HG02884 (cell line): ENCODE measurements around the gene SYCE1L.
A peak's percentile ranks its signal among the peaks of the same experiment; 100 is the strongest.
"Not testable (repeated sequence)": the region's sequence is repeated elsewhere in the genome, so short reads cannot be mapped to it uniquely, and the experiment has no call there.

Experiments used
- ATAC-seq: cut with Tn5 transposase; IDR thresholded peaks from one replicate; pipeline ENCODE4 v1.9.1; 2021; ENCODE audit warnings: mild to moderate bottlenecking, moderate library complexity; ENCODE audit not compliant: unreplicated experiment

The SYCE1L gene, protein sequence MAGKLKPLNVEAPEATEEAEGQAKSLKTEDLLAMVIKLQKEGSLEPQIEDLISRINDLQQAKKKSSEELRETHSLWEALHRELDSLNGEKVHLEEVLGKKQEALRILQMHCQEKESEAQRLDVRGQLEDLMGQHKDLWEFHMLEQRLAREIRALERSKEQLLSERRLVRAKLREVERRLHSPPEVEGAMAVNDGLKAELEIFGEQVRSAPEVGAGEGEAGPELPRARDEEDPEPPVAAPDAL

DNA sequence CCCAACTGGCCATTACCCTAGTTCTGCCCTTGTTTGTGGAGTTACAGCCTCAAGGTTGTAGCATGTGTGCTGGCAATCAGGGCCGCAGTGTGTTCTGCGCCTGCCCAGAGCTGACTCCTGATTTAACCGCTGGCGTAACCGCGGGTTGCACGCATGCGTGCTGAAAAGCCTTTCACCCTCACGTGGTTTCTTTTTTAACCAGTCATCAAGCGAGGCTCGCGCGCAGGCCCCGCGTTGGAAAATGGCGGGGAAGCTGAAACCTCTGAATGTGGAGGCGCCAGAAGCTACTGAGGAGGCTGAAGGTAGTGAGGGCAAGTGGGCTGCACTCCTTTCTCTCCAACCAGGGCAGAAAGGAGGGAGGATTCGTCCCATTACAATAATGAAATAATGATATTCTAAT, at the start of gene SYCE1L:
SYCE1L (plus strand) TSS at position 198 of the 400 bp plus-strand sequence; CDS start at position 242, 44 bp downstream.
- ATAC-seq: no peak

DNA sequence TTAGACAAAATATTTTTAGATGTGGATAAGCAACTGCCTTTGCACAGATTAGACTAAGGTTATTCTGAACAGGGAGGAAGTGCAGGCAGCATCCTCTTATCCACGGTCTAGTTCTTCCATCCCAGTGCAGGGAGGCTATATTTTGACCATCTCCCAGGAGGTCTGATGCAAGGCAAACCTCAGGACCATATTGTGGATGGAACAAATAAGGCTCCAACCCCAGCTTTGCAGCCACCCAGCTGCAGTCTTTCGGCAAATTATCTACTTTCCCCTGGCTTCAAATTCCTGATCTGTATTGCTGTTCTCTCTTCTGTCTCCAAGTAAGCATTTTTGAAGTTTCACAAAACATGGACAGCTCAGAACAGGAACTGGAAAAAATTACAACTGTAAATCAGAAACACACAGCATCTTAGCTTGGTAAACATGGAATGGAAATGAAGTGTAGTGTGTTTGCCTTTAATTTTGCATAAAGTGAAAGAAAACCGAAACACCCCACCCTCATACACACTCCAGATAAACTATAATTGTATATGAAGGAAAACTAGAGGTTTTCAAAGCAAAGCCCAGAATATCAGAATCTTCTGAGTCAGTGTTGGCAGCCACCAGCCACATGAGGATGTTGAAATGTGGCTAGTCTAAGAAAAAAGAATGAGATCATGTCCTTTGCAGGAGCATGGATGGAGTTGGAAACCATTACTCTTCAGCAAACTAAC, 41.7 kb upstream of the SYCE1L start:
- ATAC-seq: no peak

DNA sequence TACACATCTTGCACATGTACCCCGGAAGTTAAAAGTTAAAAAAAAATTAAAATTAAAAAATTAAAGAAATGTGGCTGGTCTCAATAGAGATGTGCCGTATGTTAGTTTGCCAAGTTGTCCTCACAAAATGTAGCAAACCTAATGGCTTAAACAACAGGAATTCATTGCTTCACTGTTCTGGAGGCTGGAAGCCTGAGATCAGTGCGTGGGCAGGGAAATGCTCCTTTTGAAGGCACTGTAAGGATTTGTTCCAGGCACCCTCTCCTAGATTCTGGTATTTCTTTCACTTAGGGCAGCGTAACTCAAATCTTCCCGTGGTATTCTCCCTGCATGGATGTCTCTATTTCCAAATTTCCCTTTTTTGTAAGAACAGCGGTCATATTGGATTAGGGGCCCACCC, 40.9 kb upstream of the SYCE1L start:
- ATAC-seq: no peak

DNA sequence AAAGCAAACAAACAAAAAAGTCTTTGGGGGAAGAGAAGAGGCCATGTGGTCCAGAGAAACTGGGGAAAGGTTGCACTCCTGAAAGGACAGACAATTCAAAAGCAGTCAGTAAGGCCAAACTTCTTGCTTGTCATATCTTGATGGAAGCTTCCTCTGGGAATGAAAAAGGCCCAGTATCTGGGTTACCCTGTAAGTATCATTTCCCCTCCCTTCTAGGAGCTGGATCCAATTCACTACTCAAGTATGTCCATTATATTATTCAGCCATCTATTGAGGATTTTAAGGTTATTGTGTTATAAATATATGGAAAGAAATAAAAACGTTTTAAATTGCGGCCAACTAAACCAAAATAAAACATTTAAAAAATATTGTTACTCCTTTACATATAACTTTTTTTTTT, 34.2 kb upstream of the SYCE1L start:
- no peak for ATAC-seq

DNA sequence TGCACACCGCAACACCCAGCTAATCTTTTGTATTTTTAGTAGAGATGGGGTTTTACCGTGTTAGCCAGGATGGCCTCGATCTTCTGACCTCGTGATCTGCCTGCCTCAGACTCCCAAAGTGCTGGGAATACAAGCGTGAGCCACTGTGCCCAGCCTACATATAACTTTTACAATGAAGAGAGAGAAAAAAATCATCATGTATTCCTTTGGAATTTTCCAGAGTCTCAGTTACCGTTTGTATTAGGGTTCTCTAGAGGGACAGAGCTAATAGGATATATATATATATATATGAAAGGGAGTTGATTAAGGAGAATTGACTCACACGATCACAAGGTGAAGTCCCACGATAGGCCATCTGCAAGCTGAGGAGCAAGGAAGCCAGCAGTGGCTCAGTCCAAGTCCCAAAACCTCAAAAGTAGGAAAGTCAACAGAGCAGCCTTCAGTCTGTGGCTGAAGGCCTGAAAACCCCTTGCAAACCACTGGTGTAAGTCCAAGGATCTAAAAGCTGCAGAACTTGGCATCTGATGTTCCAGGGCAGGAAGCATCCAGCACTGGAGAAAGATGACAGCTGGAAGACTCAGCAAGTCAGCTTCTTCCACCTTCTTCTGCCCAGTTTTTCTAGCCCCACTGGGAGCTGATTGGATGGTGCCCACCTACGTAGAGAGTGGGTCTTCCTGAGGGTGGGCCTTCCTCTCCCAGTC, 33.5 kb upstream of the SYCE1L start:
- ATAC-seq: not testable (repeated sequence)

DNA sequence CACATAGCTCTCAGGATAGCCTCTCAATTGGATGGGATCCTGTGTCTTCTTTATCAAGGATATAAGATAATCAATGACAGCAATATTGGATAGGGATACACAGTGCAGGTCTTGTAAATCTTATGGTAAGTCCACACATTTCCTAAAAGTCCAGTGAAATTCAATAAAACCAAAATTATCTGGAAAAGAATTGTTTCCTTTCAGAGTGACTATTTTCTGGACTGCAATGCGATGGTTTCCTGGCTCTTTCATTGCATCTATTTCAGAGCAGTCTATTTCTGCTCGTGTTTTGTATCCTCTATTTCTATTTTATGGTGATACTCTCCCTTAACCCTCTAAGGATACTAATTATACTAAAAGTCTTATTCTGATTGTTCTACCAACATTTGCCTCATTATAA, 32.5 kb upstream of the SYCE1L start:
- no peak for ATAC-seq

DNA sequence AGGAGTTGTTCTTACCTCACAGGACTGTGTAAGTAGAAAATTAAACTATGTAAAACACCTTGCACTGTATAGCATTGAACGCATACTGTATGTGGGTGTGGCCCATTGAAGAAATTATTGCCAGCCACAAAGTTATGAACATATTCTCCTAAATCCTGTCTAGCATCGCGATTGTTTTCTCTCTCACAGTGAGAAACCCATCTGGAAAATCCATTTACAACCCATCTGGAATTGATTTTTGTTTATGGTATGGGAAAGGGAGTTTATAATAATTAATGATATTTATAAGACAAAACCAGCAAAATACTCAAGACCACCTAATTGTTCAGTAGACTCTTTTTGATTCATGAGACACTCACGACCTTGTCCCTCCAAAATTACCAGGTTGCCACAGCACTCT, 30.3 kb upstream of the SYCE1L start:
- no peak for ATAC-seq

DNA sequence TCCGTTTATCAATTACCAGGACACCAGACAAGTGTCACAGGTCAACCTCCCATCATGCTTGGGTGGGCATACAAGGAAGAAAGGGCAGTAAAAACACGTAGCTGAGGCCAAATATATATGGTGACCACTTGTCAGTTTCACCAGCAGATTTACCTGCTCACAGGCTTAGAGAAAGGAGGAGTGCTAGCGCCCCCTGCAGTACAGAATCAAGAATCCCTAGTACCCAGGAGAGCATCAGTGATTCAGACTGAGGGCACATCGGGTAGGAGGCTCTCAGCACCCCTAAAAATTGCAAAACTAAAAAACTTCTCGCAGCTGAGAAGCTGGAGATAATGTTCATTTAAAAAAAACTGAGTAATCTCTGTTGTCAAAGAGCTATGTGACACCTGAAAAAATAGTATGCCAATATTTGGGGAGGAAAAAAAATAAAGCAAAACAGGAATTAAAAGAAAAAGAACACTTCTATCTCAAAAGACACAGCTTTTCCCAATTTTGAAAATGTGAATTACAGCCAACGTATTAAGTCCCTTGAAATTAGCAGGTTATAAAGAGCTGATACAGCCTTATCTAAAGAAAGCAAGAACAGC, 29.5 kb upstream of the SYCE1L start:
- ATAC-seq: peak; percentile 81

DNA sequence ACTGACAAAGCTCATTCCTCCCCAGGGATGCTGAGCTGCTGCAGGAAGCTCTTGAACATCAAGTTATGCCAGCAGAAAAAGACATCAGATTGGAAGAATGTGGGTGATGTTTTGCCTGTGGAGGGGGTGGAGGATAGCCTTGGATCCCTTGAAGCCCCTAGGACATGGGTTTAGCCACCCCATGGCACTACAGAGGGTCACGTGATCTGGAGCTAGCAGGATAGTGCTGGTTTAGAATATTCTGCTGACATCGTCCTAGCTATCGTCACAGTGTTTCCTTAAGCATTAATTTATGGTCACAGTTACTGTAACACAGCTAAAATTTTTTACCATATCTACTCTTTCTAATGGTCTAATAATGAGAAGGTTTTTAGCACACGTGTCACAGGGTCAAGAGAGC, 28.4 kb upstream of the SYCE1L start:
- ATAC-seq: no peak

DNA sequence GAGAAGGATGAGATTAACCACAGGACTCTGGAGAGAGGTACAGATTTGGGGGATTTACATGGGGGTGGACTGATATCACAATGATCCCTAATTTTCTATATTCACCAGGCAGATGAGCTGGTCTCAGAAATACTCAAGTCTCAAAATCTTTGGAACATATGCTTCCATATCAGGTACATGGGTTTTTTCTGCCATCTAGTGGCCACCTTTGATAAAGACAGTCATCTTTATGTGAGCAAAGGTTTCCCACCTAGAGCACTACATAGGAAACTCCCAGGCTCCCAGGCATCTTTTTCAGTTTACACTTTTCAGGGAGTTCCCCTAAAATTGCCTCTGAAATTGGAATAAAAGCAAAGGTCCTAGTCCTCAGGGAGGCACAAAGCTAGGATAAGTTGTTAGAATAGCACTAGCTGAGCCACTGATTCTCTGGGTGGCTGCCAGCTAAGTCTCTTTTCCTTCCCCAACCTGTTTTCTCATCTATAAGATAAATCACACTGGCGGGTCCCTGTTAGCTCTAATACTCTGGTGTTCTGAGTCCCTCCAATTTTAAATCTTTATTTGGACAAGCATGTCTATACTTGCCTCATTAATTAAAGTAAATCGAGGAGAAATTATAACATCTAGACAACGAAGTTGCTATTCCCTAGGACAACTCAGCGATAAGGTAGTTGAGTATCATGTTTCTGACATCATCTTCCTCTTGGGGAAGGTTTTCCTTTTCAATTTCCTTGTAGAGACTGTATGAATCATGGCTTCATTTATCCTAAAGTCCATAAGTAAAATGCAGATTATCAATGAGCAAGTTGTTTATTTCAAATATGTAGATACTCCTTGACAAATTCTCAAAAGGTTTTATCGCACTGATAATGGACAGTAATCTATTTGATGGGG, 27.2 kb upstream of the SYCE1L start:
- peak; percentile 72 for ATAC-seq

DNA sequence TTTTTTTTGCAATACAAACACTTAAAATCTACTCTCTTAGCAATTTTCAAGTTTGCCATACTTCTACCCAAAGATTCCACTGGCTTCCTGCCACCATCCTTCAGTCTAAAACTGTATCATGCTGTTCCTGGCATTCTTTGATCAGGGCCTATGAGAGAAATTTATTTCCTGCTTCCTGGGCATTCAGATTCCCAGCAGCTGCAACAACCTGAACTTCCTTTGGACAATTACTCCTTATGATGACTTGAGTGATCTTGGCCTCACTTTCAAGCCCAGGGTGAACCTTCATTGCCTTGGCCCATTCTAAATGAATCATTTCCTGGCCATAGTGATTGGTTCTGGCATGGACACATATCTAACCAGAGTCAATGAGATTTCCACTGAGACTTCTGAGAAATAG, 26.3 kb upstream of the SYCE1L start:
- ATAC-seq: no peak

DNA sequence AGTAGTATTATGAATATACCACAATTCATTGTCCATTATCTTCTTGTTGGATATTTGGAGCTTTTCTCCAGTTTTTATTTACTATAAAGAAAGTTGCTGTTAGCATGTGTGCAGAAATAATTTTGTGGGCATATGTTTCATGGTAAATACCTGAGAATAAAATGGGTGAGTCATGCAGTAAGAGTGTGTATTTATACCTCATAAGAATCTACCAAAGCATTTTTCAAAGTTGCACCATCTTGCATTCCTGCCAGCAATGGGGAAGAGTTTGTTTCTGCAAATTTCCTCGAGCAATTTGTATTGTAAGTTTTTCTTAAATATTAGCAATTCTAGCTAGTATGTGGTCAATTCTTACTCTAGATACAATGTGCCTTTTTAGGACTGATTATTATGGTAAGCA, 16.1 kb upstream of the SYCE1L start:
- no peak for ATAC-seq

DNA sequence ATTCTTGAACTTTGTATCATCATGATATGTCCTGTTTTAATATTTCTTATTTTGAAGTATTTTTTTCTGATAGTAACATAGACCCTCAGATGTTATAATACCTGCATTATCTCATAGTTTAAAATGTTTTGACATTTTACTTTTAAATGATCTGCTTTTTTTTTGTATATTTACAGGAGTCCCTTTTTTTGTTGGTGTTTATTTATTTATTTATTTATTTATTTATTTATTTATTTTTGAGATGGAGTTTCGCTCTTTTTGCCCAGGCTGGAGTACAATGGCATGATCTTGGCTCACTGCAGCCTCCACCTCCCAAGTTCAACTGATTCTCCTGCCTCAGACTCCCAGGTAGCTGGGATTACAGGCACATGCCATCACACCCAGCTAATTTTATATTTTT, 12.9 kb upstream of the SYCE1L start:
- ATAC-seq: not testable (repeated sequence)

DNA sequence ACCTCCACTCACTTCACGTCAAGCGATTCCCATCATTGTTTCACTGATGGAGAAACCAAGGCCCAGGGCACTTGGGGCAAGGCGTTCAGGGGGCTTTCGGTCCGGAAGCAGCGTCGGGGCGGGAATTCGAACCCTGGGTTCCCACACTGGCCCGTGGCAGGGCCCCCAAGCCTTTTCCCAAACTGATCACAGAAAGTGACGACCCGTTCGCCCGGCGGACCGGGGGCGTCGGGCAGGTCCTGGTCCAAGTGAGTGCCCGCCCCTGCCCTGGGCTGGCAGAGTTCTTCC, 9.1 kb upstream of the SYCE1L start:
- peak; percentile 0 for ATAC-seq

DNA sequence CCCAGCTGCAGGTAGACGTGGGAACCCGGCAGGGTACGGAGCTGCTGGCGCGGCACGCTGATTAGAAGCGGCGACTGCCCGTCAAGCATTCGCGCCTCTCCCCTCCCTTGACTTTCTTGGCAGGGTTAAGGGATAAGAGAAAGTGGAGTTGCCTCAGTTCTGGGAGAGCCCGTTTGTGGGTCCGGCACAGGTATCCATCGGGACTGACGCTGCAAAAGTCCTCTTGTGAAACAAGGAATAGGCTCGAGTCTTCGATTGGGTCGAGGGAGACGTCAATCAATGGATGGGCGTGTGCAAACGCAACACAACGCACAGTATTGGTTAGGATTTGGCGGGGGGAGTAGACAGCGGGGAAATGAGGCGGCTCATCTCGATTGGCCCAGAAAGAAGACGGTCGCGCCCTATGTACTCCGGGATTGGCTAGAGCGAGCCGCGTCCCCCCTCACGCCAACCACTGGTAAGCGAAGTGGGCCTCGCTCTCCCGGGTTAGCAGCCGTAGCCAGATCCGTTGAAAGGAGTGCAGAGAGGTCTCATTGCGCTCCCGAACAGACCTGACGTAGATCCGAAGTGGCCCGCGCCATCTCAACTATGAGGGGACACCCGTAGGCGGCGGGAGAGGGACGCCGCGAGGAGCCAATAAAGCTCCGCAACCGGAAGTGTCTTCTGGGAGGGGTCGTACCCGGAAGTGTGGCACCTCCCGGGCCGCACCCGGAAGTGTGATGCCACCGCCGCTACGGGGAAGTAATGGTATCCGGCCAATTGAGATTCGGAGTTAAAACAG, 8.5 kb upstream of the SYCE1L start, which contains the start of gene MON1B:
MON1B (plus strand) TSS at position 713 of the 781 bp plus-strand sequence. CDS start 296 bp downstream, outside the sequence.
- peak; percentile 95 for ATAC-seq

DNA sequence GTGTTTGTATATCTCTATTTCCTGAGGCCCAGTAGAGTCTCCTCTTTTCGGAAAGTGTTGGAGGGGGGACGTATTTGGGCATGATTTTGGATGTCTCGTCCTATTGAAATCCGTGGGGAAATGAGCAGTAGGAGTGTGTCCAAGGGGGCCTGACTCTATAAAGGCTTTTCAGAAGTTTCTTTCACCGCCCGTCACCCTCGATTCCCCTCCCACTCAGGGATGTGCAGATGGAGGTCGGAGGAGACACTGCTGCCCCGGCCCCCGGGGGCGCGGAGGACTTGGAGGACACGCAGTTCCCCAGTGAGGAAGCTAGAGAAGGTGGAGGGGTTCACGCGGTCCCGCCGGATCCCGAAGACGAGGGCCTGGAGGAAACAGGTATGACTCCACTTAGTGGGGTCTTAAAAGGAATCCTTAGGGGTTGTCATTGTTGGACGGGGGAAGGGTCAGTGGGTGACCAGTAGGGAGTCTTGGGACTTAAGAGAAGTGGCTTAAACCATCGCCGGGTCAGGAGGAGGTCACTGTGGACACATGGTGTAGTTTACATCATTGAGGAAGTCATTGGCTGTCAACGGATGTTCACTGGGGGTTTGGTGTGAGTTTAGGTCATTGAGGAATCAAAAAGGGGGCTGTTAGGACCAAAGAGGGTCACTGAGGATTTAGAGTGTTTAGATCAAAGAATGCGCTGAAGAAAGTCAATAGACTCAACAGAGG, 7.8 kb upstream of the SYCE1L start:
- ATAC-seq: no peak

DNA sequence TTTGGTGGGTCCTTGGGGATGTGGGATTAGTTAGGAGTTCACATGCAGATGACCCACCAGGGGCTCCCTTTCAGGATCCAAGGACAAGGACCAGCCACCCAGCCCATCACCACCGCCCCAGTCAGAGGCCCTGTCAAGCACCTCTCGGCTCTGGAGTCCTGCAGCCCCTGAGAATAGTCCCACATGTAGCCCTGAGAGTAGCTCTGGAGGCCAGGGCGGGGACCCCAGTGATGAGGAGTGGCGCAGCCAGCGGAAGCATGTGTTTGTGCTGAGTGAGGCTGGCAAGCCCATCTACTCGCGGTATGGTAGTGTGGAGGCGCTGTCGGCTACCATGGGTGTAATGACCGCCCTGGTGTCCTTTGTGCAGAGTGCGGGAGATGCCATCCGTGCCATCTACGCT, 5.8 kb upstream of the SYCE1L start:
- no peak for ATAC-seq

DNA sequence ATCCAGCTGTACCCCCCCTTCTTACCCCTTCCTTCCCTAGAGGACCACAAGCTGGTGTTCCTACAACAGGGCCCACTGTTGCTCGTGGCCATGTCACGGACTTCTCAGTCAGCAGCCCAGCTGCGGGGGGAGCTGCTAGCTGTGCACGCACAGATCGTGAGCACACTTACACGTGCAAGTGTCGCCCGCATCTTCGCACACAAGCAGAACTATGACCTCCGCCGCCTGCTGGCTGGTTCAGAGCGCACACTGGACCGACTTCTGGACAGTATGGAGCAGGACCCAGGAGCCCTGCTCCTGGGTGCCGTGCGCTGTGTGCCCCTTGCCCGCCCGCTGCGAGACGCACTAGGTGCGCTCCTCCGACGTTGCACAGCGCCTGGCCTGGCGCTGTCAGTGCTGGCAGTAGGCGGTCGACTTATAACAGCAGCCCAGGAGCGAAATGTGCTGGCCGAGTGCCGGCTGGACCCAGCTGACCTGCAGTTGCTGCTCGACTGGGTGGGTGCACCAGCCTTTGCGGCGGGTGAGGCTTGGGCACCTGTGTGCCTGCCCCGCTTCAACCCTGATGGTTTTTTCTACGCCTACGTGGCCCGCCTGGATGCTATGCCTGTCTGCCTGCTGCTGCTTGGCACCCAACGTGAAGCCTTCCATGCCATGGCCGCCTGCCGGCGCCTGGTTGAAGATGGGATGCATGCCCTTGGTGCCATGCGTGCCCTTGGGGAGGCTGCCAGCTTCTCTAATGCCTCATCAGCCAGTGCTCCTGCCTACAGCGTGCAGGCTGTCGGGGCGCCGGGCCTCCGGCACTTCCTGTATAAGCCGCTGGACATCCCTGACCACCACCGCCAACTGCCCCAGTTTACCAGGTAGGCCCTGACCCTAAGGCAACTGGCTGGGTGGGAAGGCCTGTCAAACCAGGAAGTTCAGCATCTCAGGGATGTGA, 4.6 kb upstream of the SYCE1L start:
- no peak for ATAC-seq
